PC-3 (cell line): ENCODE measurements around the gene UNC93B1. TPM values are rescaled to one million over a fixed set of nuclear protein-coding genes. Genes with fewer than 3 reads are reported as not detected.

Experiments used
- ATAC-seq: fragments of 200-7000 bp; cut with Tn5 transposase; 2 replicates; pipeline ENCODE4 v1.9.1; 2020; ENCODE audit warnings: mild to moderate bottlenecking, moderate library complexity
- BruUV-seq: library from RNA; stranded (reverse); fragments of 400-500 nt; replicated peaks from 2 replicates; lab custom pipeline; 2021; lab: Mats Ljungman, UMichigan
- CTCF ChIA-PET: fragments of 300-600 bp; sonication (Branson Sonifier 250); formaldehyde crosslinking; loops from one replicate; lab custom pipeline; 2022; ENCODE audit warnings: antibody characterized with exemption; lab: Charles Lee
- POLR2A ChIA-PET: fragments of 300-600 bp; sonication (Branson Sonifier 250); formaldehyde crosslinking; loops from one replicate; lab custom pipeline; 2022; ENCODE audit warnings: antibody characterized with exemption; ENCODE audit not compliant: unreplicated experiment; lab: Charles Lee
- DNase-seq: peaks from one replicate; pipeline ENCODE4 v3.0.0-alpha.2; 2015
- H2AFZ ChIP-seq: fragments of 300-600 bp; sonication (generic); 2 replicates; pipeline ENCODE4 v1.6.0; 2016; ENCODE audit warnings: antibody characterized with exemption, low read length
- H3F3A ChIP-seq: fragments of 300-600 bp; sonication (generic); one replicate; pipeline ENCODE4 v1.6.0; 2017; ENCODE audit warnings: antibody characterized with exemption, low read length, control low read depth, mild to moderate bottlenecking; ENCODE audit not compliant: unreplicated experiment
- H3K27ac ChIP-seq: fragments of 300-600 bp; sonication (generic); 2 replicates; pipeline ENCODE4 v1.5.1; 2016; ENCODE audit warnings: mild to moderate bottlenecking, low read length
- H3K27me3 ChIP-seq: fragments of 300-600 bp; sonication (generic); 2 replicates; pipeline ENCODE4 v1.6.1; 2016; ENCODE audit warnings: low read length, mixed read lengths
- H3K36me3 ChIP-seq: fragments of 300-600 bp; sonication (generic); 2 replicates; pipeline ENCODE4 v1.6.1; 2016; ENCODE audit warnings: low read depth, mixed run types, low read length, mixed read lengths
- H3K4me1 ChIP-seq: fragments of 300-600 bp; sonication (generic); 2 replicates; pipeline ENCODE4 v1.5.1; 2016; ENCODE audit warnings: low read length; ENCODE audit not compliant: insufficient read depth
- H3K4me2 ChIP-seq: fragments of 300-600 bp; sonication (generic); 2 replicates; pipeline ENCODE4 v1.6.0; 2016; ENCODE audit warnings: low read length
- H3K4me3 ChIP-seq: fragments of 300-600 bp; sonication (generic); 2 replicates; pipeline ENCODE4 v1.5.1; 2016; ENCODE audit warnings: mild to moderate bottlenecking, low read length, mixed read lengths
- H3K79me2 ChIP-seq: fragments of 300-600 bp; sonication (generic); 2 replicates; pipeline ENCODE4 v1.6.1; 2017; ENCODE audit warnings: low read length, mixed read lengths
- H3K9ac ChIP-seq: fragments of 300-600 bp; sonication (generic); 2 replicates; pipeline ENCODE4 v1.6.0; 2016; ENCODE audit warnings: mild to moderate bottlenecking, low read length
- H3K9me2 ChIP-seq: fragments of 300-600 bp; sonication (generic); replicated peaks from 2 replicates; pipeline ENCODE4 v1.6.1; 2016; ENCODE audit warnings: mixed run types, low read length, mixed read lengths
- H3K9me3 ChIP-seq: fragments of 300-600 bp; sonication (generic); 2 replicates; pipeline ENCODE4 v1.6.1; 2016; ENCODE audit warnings: low read length, mixed read lengths
- H4K20me1 ChIP-seq: fragments of 300-600 bp; sonication (generic); 2 replicates; pipeline ENCODE4 v1.6.1; 2016; ENCODE audit warnings: low read length, mixed read lengths
- EZH2 ChIP-seq: fragments of 300-600 bp; sonication (generic); IDR thresholded peaks from one replicate; pipeline ENCODE4 v1.6.1; 2017; ENCODE audit warnings: antibody characterized with exemption, mild to moderate bottlenecking, low read length; ENCODE audit not compliant: unreplicated experiment
- EZH2phosphoT487 ChIP-seq: fragments of 300-600 bp; sonication (generic); IDR thresholded peaks from 2 replicates; pipeline ENCODE4 v1.6.1; 2018; ENCODE audit warnings: mild to moderate bottlenecking, antibody characterized with exemption, low read length, borderline replicate concordance
- intact Hi-C: fragments of 100-400 bp; cut with micrococcal nuclease; formaldehyde crosslinking; loops from 2 replicates; pipeline ENCODE4 v1.9.0; 2023
- total RNA-seq: library from RNA; depleted of rRNA; stranded (reverse); fragments of >200 nt; gene quantifications from 2 replicates; pipeline ENCODE4 v1.2.3, GENCODE V29; 2014
- TF ChIP-seq, protein P1 (sequence below): fragments of 300-600 bp; sonication (generic); conservative IDR thresholded peaks from 2 replicates; pipeline ENCODE4 v1.5.1; 2017; ENCODE audit warnings: antibody characterized with exemption, low read depth, mild to moderate bottlenecking, low read length

The UNC93B1 gene
- total RNA-seq, 1 experiment from 2014 or later = 66.8 TPM

DNA sequence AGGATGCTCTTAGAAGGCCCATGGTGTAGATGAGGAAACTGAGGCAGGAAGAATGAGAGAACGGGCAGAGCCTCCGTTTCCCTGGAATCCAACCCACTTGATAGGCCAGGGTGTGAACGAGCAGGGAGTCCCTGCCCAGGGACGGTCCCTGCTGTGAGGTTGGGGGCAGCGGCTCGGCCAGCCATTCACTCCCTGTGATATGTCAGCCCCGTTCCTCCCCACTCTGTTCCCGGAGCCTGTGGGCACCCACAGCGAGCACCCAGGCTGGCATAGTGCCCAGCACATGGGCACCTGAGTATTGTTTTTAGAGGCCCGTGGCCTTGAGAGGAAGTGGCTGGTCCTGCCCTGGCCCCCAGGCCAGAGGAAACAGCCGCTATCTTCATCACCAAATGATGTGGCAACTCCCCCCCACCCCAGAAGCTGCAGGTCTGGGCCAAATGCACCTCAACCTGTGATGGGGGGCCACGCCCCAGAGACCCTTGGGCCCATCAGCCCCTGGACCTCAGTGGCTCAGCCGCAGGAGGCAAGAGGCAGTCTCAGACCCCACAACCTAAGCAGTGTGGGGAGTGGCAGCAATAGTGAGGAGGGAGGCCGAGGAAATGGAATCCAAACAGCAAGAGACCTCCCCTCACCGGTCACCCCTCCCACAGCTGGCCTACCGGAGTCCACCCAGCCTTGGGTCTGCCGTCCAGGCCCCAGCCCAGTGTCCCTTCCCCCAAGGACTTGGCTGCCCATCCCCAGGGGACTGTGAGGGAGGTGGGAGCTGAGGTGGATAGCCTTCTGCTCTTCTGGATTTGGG is 8.3 kb upstream of the UNC93B1 start:
- ATAC-seq (no peak), DNase-seq (peak; percentile 40)
- peak overlapping the region; percentile 85 for H3K4me2 ChIP-seq
- no peaks in the 10 kb centered on the region for H3K27me3 ChIP-seq
- H3K4me1 ChIP-seq = peaks cover 73% of the 10 kb centered on the region
- H3K36me3 ChIP-seq = no peaks in the 10 kb centered on the region
- no peaks in the 10 kb centered on the region for H3K9me3 ChIP-seq
- no peaks in the 10 kb centered on the region for H4K20me1 ChIP-seq
- POLR2A ChIA-PET = no interaction called here
- H3F3A ChIP-seq = peaks cover 12% of the 10 kb centered on the region
- no peaks in the 10 kb centered on the region for H3K9me2 ChIP-seq
- intact Hi-C loops = loop anchor here (10.0 kb wide), 1 partner anchor 203 kb away; the partner anchor contains the start of gene KMT5B
- peak overlapping the region; percentile 57 for H3K9ac ChIP-seq
- peak overlapping the region; percentile 96 for H3K27ac ChIP-seq
- no peak overlapping the region for H3K4me3 ChIP-seq
- peaks cover 24% of the 10 kb centered on the region for H3K79me2 ChIP-seq
- CTCF ChIA-PET = no interaction called here
- no peak overlapping the region for H2AFZ ChIP-seq
- no peak for TF ChIP-seq EZH2phosphoT487
- TF ChIP-seq EZH2 = no peak
- TF ChIP-seq, protein P1, sequence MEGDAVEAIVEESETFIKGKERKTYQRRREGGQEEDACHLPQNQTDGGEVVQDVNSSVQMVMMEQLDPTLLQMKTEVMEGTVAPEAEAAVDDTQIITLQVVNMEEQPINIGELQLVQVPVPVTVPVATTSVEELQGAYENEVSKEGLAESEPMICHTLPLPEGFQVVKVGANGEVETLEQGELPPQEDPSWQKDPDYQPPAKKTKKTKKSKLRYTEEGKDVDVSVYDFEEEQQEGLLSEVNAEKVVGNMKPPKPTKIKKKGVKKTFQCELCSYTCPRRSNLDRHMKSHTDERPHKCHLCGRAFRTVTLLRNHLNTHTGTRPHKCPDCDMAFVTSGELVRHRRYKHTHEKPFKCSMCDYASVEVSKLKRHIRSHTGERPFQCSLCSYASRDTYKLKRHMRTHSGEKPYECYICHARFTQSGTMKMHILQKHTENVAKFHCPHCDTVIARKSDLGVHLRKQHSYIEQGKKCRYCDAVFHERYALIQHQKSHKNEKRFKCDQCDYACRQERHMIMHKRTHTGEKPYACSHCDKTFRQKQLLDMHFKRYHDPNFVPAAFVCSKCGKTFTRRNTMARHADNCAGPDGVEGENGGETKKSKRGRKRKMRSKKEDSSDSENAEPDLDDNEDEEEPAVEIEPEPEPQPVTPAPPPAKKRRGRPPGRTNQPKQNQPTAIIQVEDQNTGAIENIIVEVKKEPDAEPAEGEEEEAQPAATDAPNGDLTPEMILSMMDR = no peak
- BruUV-seq = no TSS peak

DNA sequence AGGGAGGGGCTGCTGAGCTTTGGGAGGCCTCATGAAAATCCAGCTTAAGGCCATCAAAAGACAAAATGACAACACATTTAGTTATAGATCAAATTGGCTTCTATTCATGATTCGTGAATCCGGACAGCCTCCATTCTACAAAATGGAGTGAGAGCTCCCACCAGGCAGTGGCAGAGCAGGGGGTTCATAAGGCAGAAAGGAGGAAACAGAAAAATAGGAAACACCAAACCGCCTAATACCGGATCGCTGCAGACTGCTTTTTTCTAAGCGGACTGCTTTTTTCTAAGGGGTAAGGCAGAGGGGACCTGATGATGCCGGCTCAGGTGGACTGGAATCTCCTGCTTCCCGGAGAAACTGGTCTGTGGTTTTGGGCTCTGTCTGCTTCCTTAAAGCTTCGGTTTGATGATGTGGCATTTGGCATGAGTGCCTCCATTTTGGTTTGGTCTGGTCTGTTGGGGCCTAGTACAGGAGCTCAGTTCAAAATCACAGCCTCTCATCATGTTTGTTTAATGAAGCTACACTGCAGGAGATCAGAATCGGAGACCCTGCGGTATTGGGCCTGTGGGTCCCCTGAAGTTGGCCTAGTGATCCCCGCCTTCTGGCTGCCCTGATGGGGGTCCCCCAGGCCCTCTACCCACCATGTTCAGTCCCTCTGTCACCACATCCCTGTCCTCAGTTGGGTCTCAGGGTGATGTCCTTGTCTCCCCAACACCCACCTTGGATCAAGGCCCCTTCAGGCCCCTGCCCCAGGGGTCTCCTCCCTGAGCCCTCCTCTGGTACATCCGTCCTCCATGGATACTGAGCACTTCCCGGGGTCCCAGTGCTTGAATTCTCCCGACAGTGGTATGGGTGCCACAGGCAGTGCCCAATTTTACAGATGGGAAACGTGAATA is 7.4 kb upstream of the UNC93B1 start:
- intact Hi-C loops = loop anchor here (10.0 kb wide), 1 partner anchor 204 kb away; the partner anchor contains the start of gene KMT5B
- Histone ChIP-seq H3K9me3 (no peaks in the 10 kb centered on the region), H3K4me1 (peaks cover 66% of the 10 kb centered on the region), H3K36me3 (no peaks in the 10 kb centered on the region), H3K4me3 (peak overlapping the region; percentile 65), H3F3A (peaks cover 12% of the 10 kb centered on the region), H2AFZ (peak overlapping the region; percentile 52), H3K9ac (peak overlapping the region; percentile 79), H3K9me2 (no peaks in the 10 kb centered on the region), H3K4me2 (peak overlapping the region; percentile 85), H3K27me3 (no peaks in the 10 kb centered on the region), H4K20me1 (no peaks in the 10 kb centered on the region), H3K79me2 (peaks cover 24% of the 10 kb centered on the region), H3K27ac (peak overlapping the region; percentile 96)
- ChIA-PET CTCF (interaction anchor here (1.2 kb wide), 1 partner anchor 164 kb away, joined by 3 read pairs; no protein-coding TSS in a partner anchor), POLR2A (no interaction called here)
- no TSS peak for BruUV-seq
- ATAC-seq = no peak
- DNase-seq = no peak
- no peak for TF ChIP-seq EZH2phosphoT487
- no peak for TF ChIP-seq EZH2
- TF ChIP-seq, protein P1 = no peak
